ENCODE data around the gene HBG2. TPM values are rescaled to one million over a fixed set of nuclear protein-coding genes. Genes with fewer than 3 reads are reported as not detected.

The HBG2 gene
- total and polyA plus RNA-seq, 9 of the 15 experiments (the other 6 are each of a cell fraction or from before 2014, with no cell fraction given), result 1,626 to 58,619 (median 10,515) TPM

DNA sequence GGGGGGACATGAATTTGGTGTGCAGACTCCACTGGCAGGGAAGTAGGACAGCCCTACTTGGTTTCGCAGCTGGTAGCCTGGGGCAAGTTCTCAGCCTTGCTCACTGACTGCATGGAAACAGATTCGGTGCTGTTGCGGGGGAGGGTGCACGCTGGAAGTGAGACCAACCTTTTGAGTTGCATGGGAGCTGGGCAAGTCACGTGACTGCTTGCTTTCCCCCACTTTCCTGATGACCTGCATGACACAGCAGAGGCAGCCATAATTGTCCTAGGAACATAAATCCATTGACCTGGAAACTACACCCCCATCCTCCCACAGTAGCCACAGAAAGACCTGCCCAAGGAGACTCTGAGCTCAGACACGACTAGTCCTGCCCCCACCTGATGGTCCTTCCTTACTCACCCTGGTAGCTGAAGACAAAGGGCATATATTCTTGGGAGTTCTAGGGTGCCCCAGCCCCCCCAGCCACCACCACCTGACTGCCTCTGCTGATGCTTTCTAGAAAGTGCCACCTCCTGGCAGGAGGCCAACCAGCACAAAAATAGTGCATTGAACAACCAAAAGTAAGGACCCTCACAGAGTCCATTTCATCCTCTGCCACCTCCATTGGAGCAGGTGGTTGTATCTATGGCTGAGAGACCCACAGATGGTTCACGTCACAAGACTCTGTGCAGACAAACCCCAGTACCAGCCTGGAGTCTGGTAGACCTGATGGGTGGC is 4.1 kb upstream of the HBG2 start (continued):
- TF ChIP-seq ZNF408 (CRISPR knock-in tag; IDR thresholded peaks at IDR 0.05; ENCODE audit: low read depth) (no peak), CBX2 (IDR thresholded peaks at IDR 0.05; ENCODE audit: insufficient read depth, low read length, poor library complexity, severe bottlenecking) (no peak), CBX5 (IDR thresholded peaks at IDR 0.05; ENCODE audit: borderline replicate concordance, low read depth) (0 out of 2 replicates have a peak, but pooled peaks have one; percentile 6), CREM (IDR thresholded peaks at IDR 0.05; ENCODE audit: low read depth) (peak; percentile 50; the same call in 1 of the 2 replicates), HCFC1 (IDR thresholded peaks at IDR 0.05; ENCODE audit: low read depth, low read length) (no peak), TAF15 (IDR thresholded peaks at IDR 0.05; ENCODE audit: low read depth, low read length) (no peak), ZNF324 (CRISPR knock-in tag; IDR thresholded peaks at IDR 0.05) (no peak), BRF1 (IDR thresholded peaks at IDR 0.05; ENCODE audit: borderline replicate concordance, extremely low read depth, insufficient read length) (no peak), POLR2A (conservative IDR thresholded peaks at IDR 0.05) (no peak), ZNF121 (CRISPR knock-in tag; conservative IDR thresholded peaks at IDR 0.05) (no peak), NFIC (IDR thresholded peaks at IDR 0.05) (peak; percentile 94), ZNF143 (CRISPR knock-in tag; IDR thresholded peaks at IDR 0.05) (no peak), MAFF (IDR thresholded peaks at IDR 0.05; ENCODE audit: low read length) (peak; percentile 28; the same call in 1 of the 2 replicates), RBFOX2 (IDR thresholded peaks at IDR 0.05; ENCODE audit: low read depth, low read length) (0 out of 2 replicates have a peak, but pooled peaks have one; percentile 17), MTA3 (IDR thresholded peaks at IDR 0.05; ENCODE audit: borderline replicate concordance) (no peak)
- TF ChIP-seq, protein P1, sequence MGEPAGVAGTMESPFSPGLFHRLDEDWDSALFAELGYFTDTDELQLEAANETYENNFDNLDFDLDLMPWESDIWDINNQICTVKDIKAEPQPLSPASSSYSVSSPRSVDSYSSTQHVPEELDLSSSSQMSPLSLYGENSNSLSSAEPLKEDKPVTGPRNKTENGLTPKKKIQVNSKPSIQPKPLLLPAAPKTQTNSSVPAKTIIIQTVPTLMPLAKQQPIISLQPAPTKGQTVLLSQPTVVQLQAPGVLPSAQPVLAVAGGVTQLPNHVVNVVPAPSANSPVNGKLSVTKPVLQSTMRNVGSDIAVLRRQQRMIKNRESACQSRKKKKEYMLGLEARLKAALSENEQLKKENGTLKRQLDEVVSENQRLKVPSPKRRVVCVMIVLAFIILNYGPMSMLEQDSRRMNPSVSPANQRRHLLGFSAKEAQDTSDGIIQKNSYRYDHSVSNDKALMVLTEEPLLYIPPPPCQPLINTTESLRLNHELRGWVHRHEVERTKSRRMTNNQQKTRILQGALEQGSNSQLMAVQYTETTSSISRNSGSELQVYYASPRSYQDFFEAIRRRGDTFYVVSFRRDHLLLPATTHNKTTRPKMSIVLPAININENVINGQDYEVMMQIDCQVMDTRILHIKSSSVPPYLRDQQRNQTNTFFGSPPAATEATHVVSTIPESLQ (CRISPR knock-in tag; IDR thresholded peaks at IDR 0.05), result no peak
- TF ChIP-seq, protein P2, sequence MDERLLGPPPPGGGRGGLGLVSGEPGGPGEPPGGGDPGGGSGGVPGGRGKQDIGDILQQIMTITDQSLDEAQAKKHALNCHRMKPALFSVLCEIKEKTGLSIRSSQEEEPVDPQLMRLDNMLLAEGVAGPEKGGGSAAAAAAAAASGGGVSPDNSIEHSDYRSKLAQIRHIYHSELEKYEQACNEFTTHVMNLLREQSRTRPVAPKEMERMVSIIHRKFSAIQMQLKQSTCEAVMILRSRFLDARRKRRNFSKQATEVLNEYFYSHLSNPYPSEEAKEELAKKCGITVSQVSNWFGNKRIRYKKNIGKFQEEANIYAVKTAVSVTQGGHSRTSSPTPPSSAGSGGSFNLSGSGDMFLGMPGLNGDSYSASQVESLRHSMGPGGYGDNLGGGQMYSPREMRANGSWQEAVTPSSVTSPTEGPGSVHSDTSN (CRISPR knock-in tag; IDR thresholded peaks at IDR 0.05; ENCODE audit: low read depth), result no peak
- TF ChIP-seq, protein P2 (tag; conservative IDR thresholded peaks at IDR 0.05; ENCODE audit: low read depth), result peak; percentile 47; the same call in 1 of the 2 replicates
- TF ChIP-seq, protein P3, sequence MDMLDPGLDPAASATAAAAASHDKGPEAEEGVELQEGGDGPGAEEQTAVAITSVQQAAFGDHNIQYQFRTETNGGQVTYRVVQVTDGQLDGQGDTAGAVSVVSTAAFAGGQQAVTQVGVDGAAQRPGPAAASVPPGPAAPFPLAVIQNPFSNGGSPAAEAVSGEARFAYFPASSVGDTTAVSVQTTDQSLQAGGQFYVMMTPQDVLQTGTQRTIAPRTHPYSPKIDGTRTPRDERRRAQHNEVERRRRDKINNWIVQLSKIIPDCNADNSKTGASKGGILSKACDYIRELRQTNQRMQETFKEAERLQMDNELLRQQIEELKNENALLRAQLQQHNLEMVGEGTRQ (CRISPR knock-in tag; IDR thresholded peaks at IDR 0.05), result peak; percentile 89
- TF ChIP-seq, protein P4, sequence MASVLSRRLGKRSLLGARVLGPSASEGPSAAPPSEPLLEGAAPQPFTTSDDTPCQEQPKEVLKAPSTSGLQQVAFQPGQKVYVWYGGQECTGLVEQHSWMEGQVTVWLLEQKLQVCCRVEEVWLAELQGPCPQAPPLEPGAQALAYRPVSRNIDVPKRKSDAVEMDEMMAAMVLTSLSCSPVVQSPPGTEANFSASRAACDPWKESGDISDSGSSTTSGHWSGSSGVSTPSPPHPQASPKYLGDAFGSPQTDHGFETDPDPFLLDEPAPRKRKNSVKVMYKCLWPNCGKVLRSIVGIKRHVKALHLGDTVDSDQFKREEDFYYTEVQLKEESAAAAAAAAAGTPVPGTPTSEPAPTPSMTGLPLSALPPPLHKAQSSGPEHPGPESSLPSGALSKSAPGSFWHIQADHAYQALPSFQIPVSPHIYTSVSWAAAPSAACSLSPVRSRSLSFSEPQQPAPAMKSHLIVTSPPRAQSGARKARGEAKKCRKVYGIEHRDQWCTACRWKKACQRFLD (CRISPR knock-in tag; IDR thresholded peaks at IDR 0.05), result peak; percentile 73; the same call in 1 of the 2 replicates
- TF ChIP-seq, protein P5, sequence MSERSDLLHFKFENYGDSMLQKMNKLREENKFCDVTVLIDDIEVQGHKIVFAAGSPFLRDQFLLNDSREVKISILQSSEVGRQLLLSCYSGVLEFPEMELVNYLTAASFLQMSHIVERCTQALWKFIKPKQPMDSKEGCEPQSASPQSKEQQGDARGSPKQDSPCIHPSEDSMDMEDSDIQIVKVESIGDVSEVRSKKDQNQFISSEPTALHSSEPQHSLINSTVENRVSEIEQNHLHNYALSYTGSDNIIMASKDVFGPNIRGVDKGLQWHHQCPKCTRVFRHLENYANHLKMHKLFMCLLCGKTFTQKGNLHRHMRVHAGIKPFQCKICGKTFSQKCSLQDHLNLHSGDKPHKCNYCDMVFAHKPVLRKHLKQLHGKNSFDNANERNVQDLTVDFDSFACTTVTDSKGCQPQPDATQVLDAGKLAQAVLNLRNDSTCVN (CRISPR knock-in tag; IDR thresholded peaks at IDR 0.05), result no peak
